Activated effector memory CD4-positive, alpha-beta T cell treated with anti-CD3 and anti-CD28 coated beads, Interleukin-2, amount 50 U/mL, for 16 hours (primary cell): ENCODE results near the gene NQO2.
A peak's percentile ranks its signal among the peaks of the same experiment; 100 is the strongest.
"Not testable (repeated sequence)": the region's sequence is repeated elsewhere in the genome, so short reads cannot be mapped to it uniquely, and the experiment has no call there.

Experiments used
- DNase-seq: peaks from one replicate; pipeline ENCODE4 v3.0.0-alpha.2; 2020

Gene NQO2

GRCh38 chr6:2970034-2970685 lies 29.5 kb upstream of the NQO2 start:
- no peak for DNase-seq

DNA sequence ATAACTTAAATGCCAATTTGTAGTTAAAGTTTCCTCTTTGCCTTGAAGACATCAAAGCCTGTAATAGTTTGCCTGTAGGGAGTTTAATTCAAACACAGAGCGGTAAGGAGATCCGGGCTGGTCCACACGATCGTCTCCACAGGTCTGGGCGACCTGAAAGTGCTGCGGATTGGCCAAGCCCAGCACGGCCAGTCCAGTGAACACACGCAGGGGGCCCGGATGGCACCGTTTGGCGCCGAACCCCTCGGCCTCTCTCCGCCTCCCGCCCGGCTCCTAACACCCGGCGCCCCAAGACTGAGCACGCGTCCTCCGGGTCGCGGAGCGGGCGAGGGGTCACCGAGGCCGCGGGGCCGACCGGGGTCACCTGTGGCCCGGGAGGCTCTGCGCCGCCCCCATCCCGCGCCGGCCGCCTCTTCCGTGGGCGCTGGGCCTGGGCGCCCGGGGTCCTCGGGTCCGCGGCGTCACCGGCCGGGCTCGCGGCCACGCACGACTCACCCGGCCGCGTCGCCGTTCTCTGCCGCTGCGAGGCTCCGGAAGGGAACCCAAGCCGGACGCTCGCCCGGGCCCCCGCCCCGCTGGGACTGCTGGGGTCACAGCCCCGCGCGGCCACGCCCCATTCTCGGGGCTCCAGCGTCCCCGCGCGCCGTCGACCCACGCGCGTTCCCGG lies 28.8 kb upstream of the NQO2 start:
- DNase-seq: peak; percentile 83

- DNase-seq: peak; percentile 77
Observed at GRCh38 chr6:2971420-2972218, 28.1 kb upstream of the NQO2 start, which contains the start of gene SERPINB6. TSS of gene SERPINB6 (minus strand) at chr6:2971567. CDS start at chr6:2959332, 12,235 bp downstream.

DNA sequence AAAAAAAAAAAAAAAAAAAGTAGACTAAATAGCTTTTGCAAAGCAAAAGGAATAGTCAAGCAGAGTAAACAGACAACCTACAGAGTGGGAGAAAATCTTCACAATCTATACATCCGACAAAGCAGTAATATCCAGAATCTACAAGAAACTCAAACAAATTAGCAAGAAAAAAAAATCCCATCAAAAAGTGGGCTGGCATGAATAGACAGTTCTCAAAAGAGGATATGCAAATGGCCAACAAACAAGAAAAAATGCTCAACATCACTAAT lies 27.5 kb upstream of the NQO2 start:
- not testable (repeated sequence) for DNase-seq

- DNase-seq: not testable (repeated sequence)
Observed at GRCh38 chr6:2972685-2973084, 27.0 kb upstream of the NQO2 start.

DNA sequence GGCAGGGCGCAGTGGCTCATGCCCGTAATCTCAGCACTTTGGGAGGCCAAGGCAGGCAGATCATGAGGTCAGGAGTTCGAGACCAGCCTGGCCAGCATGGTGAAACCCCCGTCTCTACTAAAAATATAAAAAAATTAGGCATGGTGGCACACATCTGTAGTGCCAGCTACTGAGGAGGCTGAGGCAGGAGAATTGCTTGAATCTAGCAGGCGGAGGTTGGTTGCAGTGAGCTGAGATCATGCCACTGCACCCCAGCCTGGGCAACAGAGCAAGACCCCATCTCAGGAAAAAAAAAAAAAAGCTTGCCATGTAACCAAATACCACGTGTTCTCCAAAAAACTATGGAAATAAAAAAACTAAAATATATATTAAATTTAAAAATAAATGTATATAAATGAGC lies 26.5 kb upstream of the NQO2 start:
- DNase-seq: not testable (repeated sequence)

DNA sequence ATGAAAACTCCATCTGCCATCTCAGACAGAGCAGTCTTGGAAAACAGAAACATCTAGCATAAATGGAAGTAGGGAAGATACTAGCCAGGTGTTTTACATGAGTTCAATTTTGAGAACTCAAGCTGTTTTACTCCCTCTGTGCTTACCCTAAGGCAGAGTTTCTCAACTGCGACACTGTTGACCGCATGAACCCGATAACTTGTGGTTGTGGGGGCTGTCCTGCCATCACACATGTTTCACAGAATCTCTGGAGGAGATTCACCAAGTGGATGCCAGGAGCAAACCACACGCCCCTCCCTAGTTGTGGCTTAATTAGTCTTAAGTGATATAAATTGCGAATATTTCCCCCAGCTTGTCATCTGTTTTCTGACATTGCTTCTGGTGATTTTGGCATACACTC lies 26.0 kb upstream of the NQO2 start:
- DNase-seq: no peak

DNA sequence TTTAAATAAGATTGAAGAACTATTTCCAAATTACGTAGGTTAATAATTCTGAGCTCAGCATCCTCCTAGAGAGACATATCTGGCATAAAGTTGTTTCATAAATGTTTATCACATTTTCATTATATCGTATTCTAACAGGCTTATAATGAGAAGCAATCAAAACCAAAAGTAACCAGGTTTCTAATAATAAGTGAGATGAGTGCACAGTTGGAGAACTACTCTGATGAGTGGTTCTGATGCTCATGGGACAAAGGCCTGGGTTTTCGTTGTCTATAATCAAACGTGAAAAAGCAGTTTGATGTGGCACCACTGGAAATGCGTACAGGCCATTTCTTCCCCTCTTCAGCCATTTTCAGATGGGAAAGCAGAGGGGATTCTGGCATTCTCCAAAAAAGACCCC lies 23.6 kb upstream of the NQO2 start:
- DNase-seq: no peak

GRCh38 chr6:2976571-2977085 lies 23.1 kb upstream of the NQO2 start:
- DNase-seq: no peak

GRCh38 chr6:2977290-2977689 lies 22.4 kb upstream of the NQO2 start:
- no peak for DNase-seq

GRCh38 chr6:2977799-2978590 lies 21.7 kb upstream of the NQO2 start:
- no peak for DNase-seq

GRCh38 chr6:2978923-2979322 lies 20.8 kb upstream of the NQO2 start:
- no peak for DNase-seq

GRCh38 chr6:2979819-2980464 lies 19.8 kb upstream of the NQO2 start:
- DNase-seq: no peak

GRCh38 chr6:2980465-2980855 lies 19.2 kb upstream of the NQO2 start:
- DNase-seq: no peak

GRCh38 chr6:2982426-2983117 lies 17.1 kb upstream of the NQO2 start:
- DNase-seq: no peak

DNA sequence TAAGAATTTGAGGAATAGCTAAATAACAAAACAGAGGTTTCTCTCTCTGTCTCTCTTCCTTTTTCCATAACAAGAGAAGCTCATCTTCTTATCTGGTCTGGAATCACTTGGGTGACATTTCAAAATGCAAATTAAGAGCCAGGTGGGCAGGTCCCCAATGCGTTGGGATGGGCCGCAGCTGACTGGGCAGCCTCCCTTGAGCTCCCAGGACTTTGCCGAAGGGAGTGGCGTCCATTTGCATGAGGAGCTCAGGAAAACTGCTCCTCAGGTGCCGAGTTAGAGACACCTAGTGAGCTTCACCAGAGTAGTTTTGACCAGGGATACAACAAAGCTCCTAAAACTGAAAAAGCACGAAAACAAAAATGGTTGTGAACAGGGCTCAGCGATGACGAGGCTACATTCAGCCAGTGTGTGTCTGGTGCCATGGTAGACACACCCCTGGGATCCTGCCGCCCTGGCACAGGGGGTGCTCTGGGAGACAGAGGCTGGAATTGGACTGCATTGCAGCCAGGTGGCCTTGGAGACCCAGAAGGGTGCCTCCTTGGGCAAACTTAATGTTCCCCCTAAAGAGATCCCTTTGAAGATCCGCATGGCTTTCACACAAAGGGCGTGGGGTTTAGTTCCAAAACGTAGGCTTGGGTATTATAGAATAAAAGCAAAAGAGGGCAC lies 14.8 kb upstream of the NQO2 start:
- no peak for DNase-seq

GRCh38 chr6:2986722-2987221 lies 12.9 kb upstream of the NQO2 start:
- no peak for DNase-seq

DNA sequence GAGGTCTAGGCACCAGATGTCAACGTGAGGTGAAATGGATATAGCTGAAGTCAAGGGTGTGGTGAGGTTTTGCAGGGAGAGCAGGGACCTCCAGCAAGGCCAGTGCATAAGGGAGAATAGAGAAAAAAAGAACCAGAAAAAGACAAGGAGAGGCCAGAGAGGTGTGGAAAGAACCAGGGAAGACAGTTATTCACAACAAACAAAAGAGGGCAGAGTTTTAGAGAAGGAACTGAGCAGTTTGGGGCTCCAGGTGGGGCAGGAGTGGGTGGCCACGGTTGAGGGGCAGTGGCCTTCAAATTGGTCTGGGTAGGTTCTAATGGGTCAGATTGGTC lies 11.6 kb upstream of the NQO2 start:
- DNase-seq: no peak

DNA sequence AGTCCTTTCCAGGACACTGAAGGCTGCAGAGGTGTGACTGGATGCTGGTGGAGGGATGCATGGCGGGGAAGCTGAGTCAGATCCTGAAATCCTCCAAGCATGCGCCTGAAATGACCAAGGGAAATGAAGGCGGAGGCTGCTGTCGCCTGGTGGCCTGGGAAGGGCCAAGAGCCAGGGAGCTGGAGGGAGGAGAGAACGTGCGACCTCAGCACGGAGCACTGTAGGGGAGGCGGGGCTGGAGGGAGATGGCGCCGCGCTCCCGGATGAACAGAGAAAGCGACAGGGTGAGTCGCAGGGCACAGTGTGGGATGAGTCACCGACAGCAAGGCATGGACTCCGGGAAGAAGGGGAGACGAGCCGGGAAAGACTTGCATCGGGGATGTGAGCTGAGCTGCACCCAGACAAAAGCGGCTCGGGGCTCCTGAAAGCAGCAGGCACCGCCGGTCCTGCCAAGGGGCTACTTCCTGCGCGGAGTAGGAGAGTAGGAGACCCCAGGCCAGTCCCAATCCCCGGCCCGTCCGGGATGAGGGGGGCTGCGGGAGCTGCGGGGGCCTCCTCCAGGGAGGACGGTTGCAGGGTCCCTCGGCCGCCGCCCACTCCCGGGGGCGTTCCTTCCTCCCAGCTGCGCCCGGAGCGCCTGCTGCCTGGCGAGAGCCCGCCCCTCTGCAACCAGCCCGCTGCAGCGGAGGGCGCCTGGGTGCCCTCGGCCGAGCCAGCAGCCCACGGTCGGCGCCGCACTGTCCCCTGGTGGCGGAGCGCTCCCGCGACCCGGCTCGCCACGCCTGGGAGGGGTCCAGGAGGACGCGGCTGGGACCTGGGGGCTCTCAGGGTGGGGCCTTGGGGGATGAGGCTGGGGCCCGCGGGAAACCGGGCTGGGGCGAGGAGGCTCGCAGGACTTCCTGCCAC lies 11.0 kb upstream of the NQO2 start:
- DNase-seq: peak; percentile 92
